22Rv1 (cell line): ENCODE data around the gene ZBTB48.

Experiments
- ZFX ChIP-seq: fragments of 450-650 bp; IDR thresholded peaks from 2 replicates; pipeline ENCODE4 v1.6.1; 2017; ENCODE audit warnings: antibody characterized with exemption, borderline replicate concordance
- TF ChIP-seq, protein P1 (sequence below): fragments of 450-650 bp; IDR thresholded peaks from 2 replicates; pipeline ENCODE4 v1.5.1; 2017; ENCODE audit warnings: mild to moderate bottlenecking

DNA sequence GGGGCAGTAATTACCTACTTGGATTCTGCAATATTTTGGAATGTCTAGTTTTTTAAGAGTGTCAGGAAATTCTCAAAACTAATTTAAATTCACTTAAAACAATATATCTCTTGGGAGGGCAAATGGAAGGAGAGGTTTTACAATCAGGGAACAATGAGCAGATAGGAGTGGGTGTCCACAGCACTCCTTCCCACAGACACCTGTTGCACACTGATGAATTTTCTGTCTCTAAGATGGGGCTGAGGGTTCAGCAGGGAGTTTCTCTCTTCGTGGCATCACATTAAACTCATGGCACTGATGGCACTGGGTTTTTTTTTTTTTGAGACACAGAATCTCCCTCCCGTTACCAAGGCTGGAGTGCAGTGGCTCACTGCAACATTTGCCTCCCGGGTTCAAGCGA, 39.3 kb downstream of the ZBTB48 start:
- TF ChIP-seq, protein P1, sequence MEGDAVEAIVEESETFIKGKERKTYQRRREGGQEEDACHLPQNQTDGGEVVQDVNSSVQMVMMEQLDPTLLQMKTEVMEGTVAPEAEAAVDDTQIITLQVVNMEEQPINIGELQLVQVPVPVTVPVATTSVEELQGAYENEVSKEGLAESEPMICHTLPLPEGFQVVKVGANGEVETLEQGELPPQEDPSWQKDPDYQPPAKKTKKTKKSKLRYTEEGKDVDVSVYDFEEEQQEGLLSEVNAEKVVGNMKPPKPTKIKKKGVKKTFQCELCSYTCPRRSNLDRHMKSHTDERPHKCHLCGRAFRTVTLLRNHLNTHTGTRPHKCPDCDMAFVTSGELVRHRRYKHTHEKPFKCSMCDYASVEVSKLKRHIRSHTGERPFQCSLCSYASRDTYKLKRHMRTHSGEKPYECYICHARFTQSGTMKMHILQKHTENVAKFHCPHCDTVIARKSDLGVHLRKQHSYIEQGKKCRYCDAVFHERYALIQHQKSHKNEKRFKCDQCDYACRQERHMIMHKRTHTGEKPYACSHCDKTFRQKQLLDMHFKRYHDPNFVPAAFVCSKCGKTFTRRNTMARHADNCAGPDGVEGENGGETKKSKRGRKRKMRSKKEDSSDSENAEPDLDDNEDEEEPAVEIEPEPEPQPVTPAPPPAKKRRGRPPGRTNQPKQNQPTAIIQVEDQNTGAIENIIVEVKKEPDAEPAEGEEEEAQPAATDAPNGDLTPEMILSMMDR = no peak
- no peak for TF ChIP-seq ZFX
